ENCODE results near the gene TXN.
A peak's percentile ranks its signal among the peaks of the same experiment; 100 is the strongest.

The TXN gene

DNA sequence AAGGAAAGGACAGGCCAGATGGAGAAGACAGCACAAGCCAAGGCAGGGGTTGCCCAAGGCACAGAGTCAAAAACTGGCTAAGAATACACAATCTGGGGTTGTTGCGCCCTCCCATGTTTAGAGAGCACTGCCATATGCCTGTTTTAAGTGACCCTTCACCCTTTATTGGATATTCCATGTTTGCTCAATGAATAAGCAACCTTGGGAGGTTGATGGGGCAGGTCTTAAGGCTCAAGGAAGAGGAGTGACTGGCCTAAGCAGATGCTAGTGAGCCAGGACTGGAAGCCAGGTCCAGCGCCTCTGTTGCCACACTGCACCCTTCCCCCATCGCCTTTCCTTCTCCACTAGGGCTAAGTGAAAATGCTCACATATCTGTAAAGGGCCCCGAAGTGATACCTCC is 6.7 kb downstream of the TXN start:
- no peak for DNase-seq
- Mint-ChIP-seq H3K4me3 (no peak overlapping the region), H3K9me3 (no peaks in the 10 kb centered on the region), H3K27ac (no peak overlapping the region), H3K27me3 (ENCODE audit: low read depth, poor library complexity) (peaks cover 3% of the 10 kb centered on the region), H3K4me1 (peaks cover 17% of the 10 kb centered on the region), H3K36me3 (ENCODE audit: low read depth) (peaks cover 55% of the 10 kb centered on the region)
- TF ChIP-seq, protein P1, sequence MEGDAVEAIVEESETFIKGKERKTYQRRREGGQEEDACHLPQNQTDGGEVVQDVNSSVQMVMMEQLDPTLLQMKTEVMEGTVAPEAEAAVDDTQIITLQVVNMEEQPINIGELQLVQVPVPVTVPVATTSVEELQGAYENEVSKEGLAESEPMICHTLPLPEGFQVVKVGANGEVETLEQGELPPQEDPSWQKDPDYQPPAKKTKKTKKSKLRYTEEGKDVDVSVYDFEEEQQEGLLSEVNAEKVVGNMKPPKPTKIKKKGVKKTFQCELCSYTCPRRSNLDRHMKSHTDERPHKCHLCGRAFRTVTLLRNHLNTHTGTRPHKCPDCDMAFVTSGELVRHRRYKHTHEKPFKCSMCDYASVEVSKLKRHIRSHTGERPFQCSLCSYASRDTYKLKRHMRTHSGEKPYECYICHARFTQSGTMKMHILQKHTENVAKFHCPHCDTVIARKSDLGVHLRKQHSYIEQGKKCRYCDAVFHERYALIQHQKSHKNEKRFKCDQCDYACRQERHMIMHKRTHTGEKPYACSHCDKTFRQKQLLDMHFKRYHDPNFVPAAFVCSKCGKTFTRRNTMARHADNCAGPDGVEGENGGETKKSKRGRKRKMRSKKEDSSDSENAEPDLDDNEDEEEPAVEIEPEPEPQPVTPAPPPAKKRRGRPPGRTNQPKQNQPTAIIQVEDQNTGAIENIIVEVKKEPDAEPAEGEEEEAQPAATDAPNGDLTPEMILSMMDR (IDR thresholded peaks at IDR 0.05) = no peak

DNA sequence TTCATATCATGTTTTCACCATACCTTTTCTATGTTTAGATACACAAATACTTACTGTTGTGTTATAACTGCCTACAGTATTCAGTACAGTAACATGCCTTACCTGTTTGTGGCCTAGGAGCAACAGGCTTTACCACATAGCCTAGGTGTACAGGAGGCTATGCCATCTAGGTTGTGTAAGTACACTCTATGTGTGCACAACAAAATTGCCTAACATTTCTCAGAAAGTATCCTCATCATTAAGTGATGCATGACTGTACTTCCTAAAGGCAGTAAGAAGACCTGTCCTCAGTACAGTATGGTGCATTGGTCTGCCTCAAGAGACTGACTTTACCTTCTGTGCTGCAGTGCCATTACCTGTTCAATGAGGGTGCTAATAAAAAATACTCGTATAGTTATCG is 7.9 kb downstream of the TXN start:
- Mint-ChIP-seq H3K36me3 (ENCODE audit: low read depth) (peaks cover 51% of the 10 kb centered on the region), H3K27me3 (ENCODE audit: low read depth, poor library complexity) (peaks cover 3% of the 10 kb centered on the region), H3K4me1 (peaks cover 8% of the 10 kb centered on the region), H3K27ac (no peak overlapping the region), H3K4me3 (no peak overlapping the region), H3K9me3 (no peaks in the 10 kb centered on the region)
- DNase-seq = no peak
- TF ChIP-seq, protein P1 (IDR thresholded peaks at IDR 0.05) = no peak

DNA sequence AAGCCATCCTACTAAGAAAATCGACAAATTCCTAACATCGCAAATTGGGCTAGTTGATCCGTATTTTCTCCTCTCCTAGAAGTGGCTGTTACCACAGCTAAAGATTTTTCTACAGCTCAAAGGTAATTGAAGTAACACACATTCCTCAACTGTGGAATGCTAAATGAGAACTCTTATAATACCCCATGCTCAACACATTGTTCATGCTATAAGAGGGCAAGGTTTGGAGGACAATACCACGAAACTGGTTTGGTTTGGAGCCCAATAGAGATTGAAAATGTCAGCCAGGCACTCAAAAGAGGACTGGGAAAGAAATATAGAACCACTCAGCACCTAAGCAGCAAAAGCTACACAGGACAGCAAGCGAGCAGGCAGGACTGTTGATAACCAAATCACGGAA is 10.1 kb downstream of the TXN start:
- Mint-ChIP-seq H3K27ac (peak overlapping the region; percentile 56), H3K4me3 (no peak overlapping the region), H3K36me3 (ENCODE audit: low read depth) (peaks cover 38% of the 10 kb centered on the region), H3K4me1 (no peaks in the 10 kb centered on the region), H3K27me3 (ENCODE audit: low read depth, poor library complexity) (no peaks in the 10 kb centered on the region), H3K9me3 (no peaks in the 10 kb centered on the region)
- TF ChIP-seq, protein P1 (IDR thresholded peaks at IDR 0.05) = no peak
- no peak for DNase-seq

DNA sequence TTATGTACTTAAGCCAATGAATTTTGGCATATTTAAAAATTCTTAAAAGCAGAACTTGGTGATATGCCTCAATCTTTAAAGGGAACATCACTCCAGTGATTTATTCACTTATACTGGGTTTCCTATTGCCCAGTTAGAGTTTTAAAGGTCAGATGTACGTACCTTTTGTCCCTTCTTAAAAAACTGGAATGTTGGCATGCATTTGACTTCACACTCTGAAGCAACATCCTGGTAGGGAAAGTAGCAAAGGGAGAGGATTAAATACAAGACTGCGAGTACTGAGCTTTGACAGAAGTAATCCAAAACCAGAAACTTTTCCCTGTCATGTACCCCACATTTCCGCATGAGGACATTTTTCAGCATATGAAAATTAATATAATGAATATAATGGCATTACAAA is 11.7 kb downstream of the TXN start:
- Mint-ChIP-seq H3K27ac (no peak overlapping the region), H3K4me1 (no peaks in the 10 kb centered on the region), H3K9me3 (no peaks in the 10 kb centered on the region), H3K36me3 (ENCODE audit: low read depth) (peaks cover 22% of the 10 kb centered on the region), H3K4me3 (no peak overlapping the region), H3K27me3 (ENCODE audit: low read depth, poor library complexity) (no peaks in the 10 kb centered on the region)
- DNase-seq = no peak
- TF ChIP-seq, protein P1 (IDR thresholded peaks at IDR 0.05) = no peak

DNA sequence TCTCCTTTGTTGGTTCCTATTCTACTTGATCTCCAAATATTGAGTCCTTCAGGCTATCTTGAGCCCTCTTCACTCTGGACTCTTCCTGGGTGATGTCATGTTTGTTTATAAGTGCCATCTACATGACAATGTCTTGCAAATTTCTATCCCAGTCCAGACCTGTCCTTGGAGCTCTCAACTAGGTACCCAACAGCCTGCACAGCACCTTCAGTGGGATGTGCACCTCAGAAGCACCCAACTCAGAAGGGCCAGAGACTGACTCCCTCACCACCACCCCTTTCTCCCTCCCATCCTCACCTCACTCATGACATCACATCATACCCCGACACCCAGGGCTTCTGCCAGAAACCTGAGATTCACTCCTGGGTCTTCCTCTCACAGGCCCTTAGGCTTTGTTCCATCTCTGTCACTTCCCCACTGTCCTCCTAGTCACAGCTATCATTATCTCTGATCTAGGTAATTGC is 14.4 kb downstream of the TXN start:
- Mint-ChIP-seq H3K4me3 (no peak overlapping the region), H3K9me3 (no peaks in the 10 kb centered on the region), H3K27ac (no peak overlapping the region), H3K27me3 (ENCODE audit: low read depth, poor library complexity) (peaks cover 3% of the 10 kb centered on the region), H3K36me3 (ENCODE audit: low read depth) (peaks cover 11% of the 10 kb centered on the region), H3K4me1 (no peaks in the 10 kb centered on the region)
- DNase-seq = no peak
- TF ChIP-seq, protein P1 (IDR thresholded peaks at IDR 0.05) = no peak

DNA sequence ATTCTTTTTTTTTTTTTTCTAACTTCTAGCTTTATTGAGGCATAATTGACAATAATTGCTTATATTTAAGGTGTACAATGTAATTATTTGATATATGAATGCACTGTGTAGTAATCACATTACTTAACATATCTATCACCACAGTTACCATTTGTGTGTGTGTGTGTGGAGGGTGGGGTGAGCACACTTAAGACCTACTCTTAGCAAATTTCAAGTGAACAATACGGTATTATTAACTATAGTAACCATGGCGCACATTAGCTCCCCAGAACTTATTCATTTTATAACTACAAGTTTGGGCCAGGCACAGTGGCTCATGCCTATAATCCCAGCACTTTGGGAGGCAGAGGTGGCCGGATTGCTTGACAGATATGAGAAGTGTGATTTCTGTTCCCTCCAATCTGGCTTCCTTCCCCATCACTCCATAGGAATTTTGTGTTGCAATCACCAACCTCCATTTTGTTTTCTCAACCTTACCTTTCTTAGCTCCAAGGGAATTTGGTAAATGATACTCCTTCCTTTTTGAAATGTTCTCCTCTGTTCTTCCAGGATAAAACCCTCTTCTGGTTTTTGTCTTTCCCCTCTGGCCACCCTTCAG is 14.9 kb downstream of the TXN start:
- Mint-ChIP-seq H3K4me3 (no peak overlapping the region), H3K36me3 (ENCODE audit: low read depth) (peaks cover 10% of the 10 kb centered on the region), H3K9me3 (peaks cover 4% of the 10 kb centered on the region), H3K27ac (no peak overlapping the region), H3K4me1 (no peaks in the 10 kb centered on the region), H3K27me3 (ENCODE audit: low read depth, poor library complexity) (peaks cover 3% of the 10 kb centered on the region)
- TF ChIP-seq, protein P1 (IDR thresholded peaks at IDR 0.05) = no peak
- no peak for DNase-seq

Measured in nephron progenitor cell (in vitro differentiated cells).